Measurements from ENCODE around the gene ACAD9. TPM values are rescaled to one million over a fixed set of nuclear protein-coding genes. Genes with fewer than 3 reads are reported as not detected.

Gene ACAD9
- total and polyA plus RNA-seq, 2 of the 13 experiments (the other 11 are each of a cell fraction or from before 2014, with no cell fraction given), result 15.3 to 38.2 TPM

- TF ChIP-seq, protein P1, sequence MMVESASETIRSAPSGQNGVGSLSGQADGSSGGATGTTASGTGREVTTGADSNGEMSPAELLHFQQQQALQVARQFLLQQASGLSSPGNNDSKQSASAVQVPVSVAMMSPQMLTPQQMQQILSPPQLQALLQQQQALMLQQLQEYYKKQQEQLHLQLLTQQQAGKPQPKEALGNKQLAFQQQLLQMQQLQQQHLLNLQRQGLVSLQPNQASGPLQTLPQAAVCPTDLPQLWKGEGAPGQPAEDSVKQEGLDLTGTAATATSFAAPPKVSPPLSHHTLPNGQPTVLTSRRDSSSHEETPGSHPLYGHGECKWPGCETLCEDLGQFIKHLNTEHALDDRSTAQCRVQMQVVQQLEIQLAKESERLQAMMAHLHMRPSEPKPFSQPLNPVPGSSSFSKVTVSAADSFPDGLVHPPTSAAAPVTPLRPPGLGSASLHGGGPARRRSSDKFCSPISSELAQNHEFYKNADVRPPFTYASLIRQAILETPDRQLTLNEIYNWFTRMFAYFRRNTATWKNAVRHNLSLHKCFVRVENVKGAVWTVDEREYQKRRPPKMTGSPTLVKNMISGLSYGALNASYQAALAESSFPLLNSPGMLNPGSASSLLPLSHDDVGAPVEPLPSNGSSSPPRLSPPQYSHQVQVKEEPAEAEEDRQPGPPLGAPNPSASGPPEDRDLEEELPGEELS (CRISPR knock-in tag; IDR thresholded peaks at IDR 0.05), result no peak
- TF ChIP-seq ZNF737 (CRISPR knock-in tag; IDR thresholded peaks at IDR 0.05; ENCODE audit: borderline replicate concordance) (no peak), SNAPC4 (CRISPR knock-in tag; IDR thresholded peaks at IDR 0.05) (no peak), ZNF205 (CRISPR knock-in tag; IDR thresholded peaks at IDR 0.05) (no peak), ZNF556 (CRISPR knock-in tag; IDR thresholded peaks at IDR 0.05; ENCODE audit: borderline replicate concordance) (0 out of 2 replicates have a peak, but pooled peaks have one; percentile 24), PREB (CRISPR knock-in tag; IDR thresholded peaks at IDR 0.05) (no peak), SOX5 (CRISPR knock-in tag; IDR thresholded peaks at IDR 0.05; ENCODE audit: borderline replicate concordance) (peak; percentile 73), ZNF552 (CRISPR knock-in tag; IDR thresholded peaks at IDR 0.05; ENCODE audit: borderline replicate concordance) (no peak), ZNF644 (CRISPR knock-in tag; IDR thresholded peaks at IDR 0.05; ENCODE audit: low read depth) (peak; percentile 70), ZNF773 (CRISPR knock-in tag; IDR thresholded peaks at IDR 0.05; ENCODE audit: borderline replicate concordance) (no peak), SMYD3 (CRISPR knock-in tag; IDR thresholded peaks at IDR 0.05) (no peak), NFYC (CRISPR knock-in tag; IDR thresholded peaks at IDR 0.05) (no peak), ZNF841 (CRISPR knock-in tag; IDR thresholded peaks at IDR 0.05; ENCODE audit: borderline replicate concordance) (no peak), ZFYVE20 (CRISPR knock-in tag; IDR thresholded peaks at IDR 0.05; ENCODE audit: borderline replicate concordance, low read depth) (no peak), POLR2A (IDR thresholded peaks at IDR 0.05; ENCODE audit: insufficient read depth in 1 of 2, low read depth in 2 of 2, low read length in 2 of 2) (no peak), ZNF496 (CRISPR knock-in tag; IDR thresholded peaks at IDR 0.05; ENCODE audit: insufficient replicate concordance) (no peak), ZNF451 (CRISPR knock-in tag; IDR thresholded peaks at IDR 0.05) (no peak), HOXD1 (CRISPR knock-in tag; IDR thresholded peaks at IDR 0.05) (no peak)
- TF ChIP-seq, protein P2, sequence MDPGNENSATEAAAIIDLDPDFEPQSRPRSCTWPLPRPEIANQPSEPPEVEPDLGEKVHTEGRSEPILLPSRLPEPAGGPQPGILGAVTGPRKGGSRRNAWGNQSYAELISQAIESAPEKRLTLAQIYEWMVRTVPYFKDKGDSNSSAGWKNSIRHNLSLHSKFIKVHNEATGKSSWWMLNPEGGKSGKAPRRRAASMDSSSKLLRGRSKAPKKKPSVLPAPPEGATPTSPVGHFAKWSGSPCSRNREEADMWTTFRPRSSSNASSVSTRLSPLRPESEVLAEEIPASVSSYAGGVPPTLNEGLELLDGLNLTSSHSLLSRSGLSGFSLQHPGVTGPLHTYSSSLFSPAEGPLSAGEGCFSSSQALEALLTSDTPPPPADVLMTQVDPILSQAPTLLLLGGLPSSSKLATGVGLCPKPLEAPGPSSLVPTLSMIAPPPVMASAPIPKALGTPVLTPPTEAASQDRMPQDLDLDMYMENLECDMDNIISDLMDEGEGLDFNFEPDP (CRISPR knock-in tag; conservative IDR thresholded peaks at IDR 0.05), result no peak
- TF ChIP-seq, protein P3, sequence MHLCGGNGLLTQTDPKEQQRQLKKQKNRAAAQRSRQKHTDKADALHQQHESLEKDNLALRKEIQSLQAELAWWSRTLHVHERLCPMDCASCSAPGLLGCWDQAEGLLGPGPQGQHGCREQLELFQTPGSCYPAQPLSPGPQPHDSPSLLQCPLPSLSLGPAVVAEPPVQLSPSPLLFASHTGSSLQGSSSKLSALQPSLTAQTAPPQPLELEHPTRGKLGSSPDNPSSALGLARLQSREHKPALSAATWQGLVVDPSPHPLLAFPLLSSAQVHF (CRISPR knock-in tag; IDR thresholded peaks at IDR 0.05), result no peak
Observed at GRCh38 chr3:128942161-128942952, 62.9 kb downstream of the ACAD9 start (continued).

Data from HepG2 (cell line).